K562 (cell line): Measurements from ENCODE around the gene MACF1. TPM values are rescaled to one million over a fixed set of nuclear protein-coding genes. Genes with fewer than 3 reads are reported as not detected.

Source experiments
- ATF3 ChIP-seq, 2 experiments: fragments of 450-650 bp in 1 of 2; sonication (generic) in 1 of 2; formaldehyde crosslinking in 1 of 2; IDR thresholded peaks in 1 of 2; conservative IDR thresholded peaks in 1 of 2; 2 replicates each; pipeline versions ENCODE4 v1.6.1 to v1.8.1; 2016 to 2023; ENCODE audit warnings: mild to moderate bottlenecking in 2 of 2, moderate library complexity in 2 of 2, inconsistent platforms in 1 of 2, missing genetic modification reagents in 1 of 2
- CBX2 ChIP-seq: fragments of 200-600 bp; sonication (generic); IDR thresholded peaks from one replicate; pipeline ENCODE4 v1.6.1; 2012; ENCODE audit warnings: mild to moderate bottlenecking, low read length, inconsistent platforms; ENCODE audit not compliant: insufficient read depth, poor library complexity, severe bottlenecking
- CTCF ChIP-seq, 3 experiments: IDR thresholded peaks in 2 of 3; conservative IDR thresholded peaks in 1 of 3; 2 replicates each; pipeline ENCODE4 v1.5.1; 2011 to 2012; ENCODE audit warnings: low read length in 3 of 3, mild to moderate bottlenecking in 3 of 3, control low read depth in 2 of 3, improper control_type of control experiment in 1 of 3, inconsistent platforms in 1 of 3, low read depth in 1 of 3, mixed read lengths in 1 of 3, moderate library complexity in 1 of 3; ENCODE audit not compliant: insufficient read depth in 2 of 3
- DPF2 ChIP-seq: fragments of 450-650 bp; IDR thresholded peaks from 2 replicates; pipeline ENCODE4 v1.6.1; 2016
- MAZ ChIP-seq, 2 experiments: fragments of 450-650 bp in 1 of 2; sonication (generic) in 1 of 2; formaldehyde crosslinking; IDR thresholded peaks in 1 of 2; conservative IDR thresholded peaks in 1 of 2; 2 replicates each; pipeline versions ENCODE4 v1.4.0 to v1.5.0; 2020; ENCODE audit warnings: mild to moderate bottlenecking in 1 of 2, missing genetic modification reagents in 1 of 2
- MTA2 ChIP-seq: fragments of 450-650 bp; IDR thresholded peaks from 2 replicates; pipeline ENCODE4 v1.6.1; 2016; ENCODE audit warnings: low read depth
- PBX2 ChIP-seq, 2 experiments: IDR thresholded peaks in 1 of 2; conservative IDR thresholded peaks in 1 of 2; 2 replicates each; pipeline ENCODE4 v1.6.1; 2016; ENCODE audit warnings: low read depth in 2 of 2, mild to moderate bottlenecking in 1 of 2, missing compliant biosample characterization in 1 of 2, missing genetic modification characterization in 1 of 2, moderate library complexity in 1 of 2
- PHF8 ChIP-seq: fragments of 200-600 bp; sonication (generic); IDR thresholded peaks from 2 replicates; pipeline ENCODE4 v1.6.1; 2012; ENCODE audit warnings: mixed run types, mild to moderate bottlenecking, inconsistent platforms, low read length, moderate library complexity, borderline replicate concordance
- RAD21 ChIP-seq, 2 experiments: fragments of 250-450 bp in 1 of 2; fragments of 450-650 bp in 1 of 2; sonication (Bioruptor Pico) in 1 of 2; formaldehyde crosslinking in 1 of 2; IDR thresholded peaks in 1 of 2; conservative IDR thresholded peaks in 1 of 2; 2 replicates each; pipeline versions ENCODE4 v1.4.0 to v1.8.0; 2020 to 2022; ENCODE audit warnings: mild to moderate bottlenecking in 2 of 2, moderate library complexity in 1 of 2
- RCOR1 ChIP-seq, 2 experiments: IDR thresholded peaks; 2 replicates each; pipeline ENCODE4 v1.6.1; 2012; ENCODE audit warnings: low read depth in 2 of 2, low read length in 2 of 2, borderline replicate concordance in 1 of 2, improper control_type of control experiment in 1 of 2
- SMARCC2 ChIP-seq: fragments of 450-650 bp; IDR thresholded peaks from 2 replicates; pipeline ENCODE4 v1.6.1; 2017; ENCODE audit warnings: antibody characterized with exemption, moderate library complexity, mild to moderate bottlenecking, low read depth
- SMARCE1 ChIP-seq: fragments of 450-650 bp; IDR thresholded peaks from 2 replicates; pipeline ENCODE4 v1.7.1; 2016; ENCODE audit warnings: mild to moderate bottlenecking
- SUPT5H ChIP-seq: fragments of 450-650 bp; IDR thresholded peaks from 2 replicates; pipeline ENCODE4 v1.6.1; 2016
- ZBTB11 ChIP-seq, 3 experiments: fragments of 200-800 bp in 1 of 3; fragments of 250-450 bp in 1 of 3; fragments of 450-650 bp in 1 of 3; sonication (Bioruptor Pico) in 1 of 3; sonication (Bioruptor generic) in 1 of 3; formaldehyde crosslinking in 1 of 3; IDR thresholded peaks; 2 replicates each; pipeline versions ENCODE4 v1.6.1 to v1.8.0; 2016 to 2022; ENCODE audit warnings: mild to moderate bottlenecking in 2 of 3, missing genetic modification characterization in 2 of 3, missing compliant biosample characterization in 1 of 3, moderate library complexity in 1 of 3
- polyA plus RNA-seq, 8 experiments: library from polyadenylated mRNA; depleted of rRNA in 4 of 8; stranded (reverse) in 5 of 8; unstranded in 3 of 8; fragments of >200 nt; fragmentation: Nextera tagmentation in 2 of 8; fragmentation: Illumina TruSeq in 1 of 8; extraction: Ambion mirVana in 2 of 8; extraction: Trizol in 1 of 8; gene quantifications; 2 replicates each; pipeline versions ENCODE4 v1.2.1 to v1.2.3, GENCODE V29; 2011 to 2014; ENCODE audit warnings: inconsistent platforms in 1 of 8, missing spikeins in 1 of 8
- total RNA-seq, 7 experiments: library from RNA; depleted of rRNA in 6 of 7; stranded (reverse); fragments of >200 nt in 6 of 7; fragmentation: Illumina TruSeq in 2 of 7; extraction: Trizol in 2 of 7; gene quantifications; 2 replicates each; pipeline versions ENCODE4 v1.2.1 to v1.2.3, GENCODE V29; 2011 to 2021; ENCODE audit warnings: low replicate concordance in 1 of 7

Gene MACF1
- total and polyA plus RNA-seq, 9 of the 15 experiments (the other 6 are each of a cell fraction or from before 2014, with no cell fraction given) = 13.2 to 232 (median 112) TPM

GRCh38 chr1:39269791-39270342, 65.4 kb downstream of the MACF1 start (continued):
- TF ChIP-seq MAZ (CRISPR knock-in tag; conservative IDR thresholded peaks at IDR 0.05 in 1 of 2, IDR thresholded peaks at IDR 0.05 in 1 of 2) (no peak), ZBTB11 (CRISPR knock-in tag; IDR thresholded peaks at IDR 0.05) (no peak), DPF2 (peak; percentile 84), MTA2 (peak; percentile 50), RCOR1 (IDR thresholded peaks at IDR 0.05; ENCODE audit: borderline replicate concordance in 1 of 2, low read depth in 2 of 2, low read length in 2 of 2) (peak in 1 of 2 experiments; percentile 33; a peak in 1 of 4 replicates), PBX2 (CRISPR knock-in tag; IDR thresholded peaks at IDR 0.05; ENCODE audit: low read depth) (no peak), PBX2 (tag; conservative IDR thresholded peaks at IDR 0.05; ENCODE audit: low read depth) (no peak), SMARCE1 (peak; percentile 74; the same call in 1 of the 2 replicates), CBX2 (no peak), SUPT5H (no peak), PHF8 (no peak), ATF3 (IDR thresholded peaks at IDR 0.05) (peak; percentile 86), ATF3 (CRISPR knock-in tag; conservative IDR thresholded peaks at IDR 0.05) (no peak), SMARCC2 (peak; percentile 71; the same call in 1 of the 2 replicates), CTCF (IDR thresholded peaks at IDR 0.05 in 2 of 3, conservative IDR thresholded peaks at IDR 0.05 in 1 of 3; ENCODE audit: insufficient read depth in 2 of 3, low read depth in 1 of 3, low read length in 3 of 3) (no peak), RAD21 (CRISPR knock-in tag; conservative IDR thresholded peaks at IDR 0.05 in 1 of 2, IDR thresholded peaks at IDR 0.05 in 1 of 2) (peak in 1 of 2 experiments; percentile 11; a peak in 1 of 4 replicates)
